GM12874 (cell line): ENCODE measurements around the gene SCNN1G.

Source experiments
- TF ChIP-seq, protein P1 (sequence below): IDR thresholded peaks from 2 replicates; pipeline ENCODE4 v1.5.1; 2011; ENCODE audit warnings: low read depth, mild to moderate bottlenecking, control low read depth, low read length, moderate library complexity; ENCODE audit not compliant: insufficient read depth

The SCNN1G gene

DNA sequence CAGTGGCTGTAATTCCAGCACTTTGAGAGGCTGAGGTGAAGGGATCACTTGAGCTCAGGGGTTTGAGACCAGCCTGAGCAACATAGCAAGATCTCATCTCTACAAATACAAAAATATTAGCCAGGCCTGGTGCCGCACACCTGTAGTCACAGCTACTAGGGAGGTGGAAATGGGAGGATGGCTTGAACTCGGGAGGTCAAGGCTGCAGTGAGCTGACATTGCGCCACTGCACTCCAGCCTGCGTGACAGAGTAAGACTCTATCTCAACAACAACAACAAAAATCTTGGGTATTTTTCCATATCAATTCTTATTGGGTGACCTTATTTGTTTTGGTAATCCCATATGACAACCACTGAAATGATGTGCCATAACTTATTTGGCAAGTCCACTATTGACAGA, 52.6 kb downstream of the SCNN1G start:
- TF ChIP-seq, protein P1, sequence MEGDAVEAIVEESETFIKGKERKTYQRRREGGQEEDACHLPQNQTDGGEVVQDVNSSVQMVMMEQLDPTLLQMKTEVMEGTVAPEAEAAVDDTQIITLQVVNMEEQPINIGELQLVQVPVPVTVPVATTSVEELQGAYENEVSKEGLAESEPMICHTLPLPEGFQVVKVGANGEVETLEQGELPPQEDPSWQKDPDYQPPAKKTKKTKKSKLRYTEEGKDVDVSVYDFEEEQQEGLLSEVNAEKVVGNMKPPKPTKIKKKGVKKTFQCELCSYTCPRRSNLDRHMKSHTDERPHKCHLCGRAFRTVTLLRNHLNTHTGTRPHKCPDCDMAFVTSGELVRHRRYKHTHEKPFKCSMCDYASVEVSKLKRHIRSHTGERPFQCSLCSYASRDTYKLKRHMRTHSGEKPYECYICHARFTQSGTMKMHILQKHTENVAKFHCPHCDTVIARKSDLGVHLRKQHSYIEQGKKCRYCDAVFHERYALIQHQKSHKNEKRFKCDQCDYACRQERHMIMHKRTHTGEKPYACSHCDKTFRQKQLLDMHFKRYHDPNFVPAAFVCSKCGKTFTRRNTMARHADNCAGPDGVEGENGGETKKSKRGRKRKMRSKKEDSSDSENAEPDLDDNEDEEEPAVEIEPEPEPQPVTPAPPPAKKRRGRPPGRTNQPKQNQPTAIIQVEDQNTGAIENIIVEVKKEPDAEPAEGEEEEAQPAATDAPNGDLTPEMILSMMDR, result no peak

DNA sequence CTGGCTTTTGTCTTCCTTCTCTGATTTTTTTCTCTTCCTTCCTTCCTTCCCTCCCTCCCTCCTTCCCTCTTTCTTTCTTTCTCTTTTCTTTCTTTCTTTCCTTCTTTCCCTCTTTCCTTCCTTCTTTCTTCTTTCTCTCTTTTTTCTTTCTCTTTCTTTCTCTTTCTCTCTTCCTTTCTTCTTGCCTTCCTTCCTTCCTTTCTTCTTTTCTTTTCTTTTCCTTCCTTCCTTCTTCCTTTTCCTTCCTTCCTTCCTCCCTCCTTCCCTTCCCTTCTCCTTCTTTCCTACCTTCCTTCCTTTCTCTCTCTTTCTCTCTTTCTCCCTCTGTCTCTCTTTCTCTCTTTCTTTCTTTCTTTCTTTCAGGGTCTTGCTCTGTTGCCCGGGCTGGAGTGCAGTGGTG, 54.4 kb downstream of the SCNN1G start:
- TF ChIP-seq, protein P1, result no peak

DNA sequence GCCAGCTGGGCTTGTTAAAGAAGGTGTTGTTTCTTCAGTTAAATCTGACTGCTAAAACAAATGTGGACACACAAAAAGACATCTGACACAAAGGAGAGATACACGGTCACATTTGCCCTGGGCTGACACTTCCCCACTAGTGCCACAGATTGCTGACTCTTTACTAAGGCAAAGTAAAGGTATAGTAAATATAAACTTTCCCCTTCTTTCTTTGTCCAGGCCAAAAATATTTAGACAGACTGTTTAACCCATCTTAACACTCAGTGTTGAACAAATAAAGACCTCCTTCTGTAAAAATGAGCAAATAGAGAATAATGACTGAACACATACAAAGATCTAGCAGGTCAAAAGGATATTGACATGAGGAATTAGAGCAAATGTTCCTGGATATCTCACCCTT, 58.4 kb downstream of the SCNN1G start:
- TF ChIP-seq, protein P1, result no peak

DNA sequence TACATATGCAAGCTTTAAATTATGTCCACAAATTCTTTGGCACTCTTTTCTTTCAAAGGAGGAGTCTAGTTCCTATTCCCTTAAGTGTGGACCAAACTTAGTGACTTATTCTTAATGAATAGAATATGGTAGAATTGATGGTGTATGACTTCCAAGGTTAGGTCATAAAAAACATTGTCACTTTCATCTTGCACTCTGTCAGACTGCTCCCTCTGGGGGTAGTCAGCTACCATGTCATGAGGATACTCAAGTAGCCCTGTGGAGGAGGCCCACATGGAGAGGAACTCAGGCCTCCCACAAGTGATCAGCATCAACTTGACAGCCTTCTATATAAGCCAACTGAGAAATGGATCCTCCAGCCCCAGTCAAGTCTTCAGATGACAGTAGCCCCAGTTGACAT, 61.6 kb downstream of the SCNN1G start:
- TF ChIP-seq, protein P1, result no peak

DNA sequence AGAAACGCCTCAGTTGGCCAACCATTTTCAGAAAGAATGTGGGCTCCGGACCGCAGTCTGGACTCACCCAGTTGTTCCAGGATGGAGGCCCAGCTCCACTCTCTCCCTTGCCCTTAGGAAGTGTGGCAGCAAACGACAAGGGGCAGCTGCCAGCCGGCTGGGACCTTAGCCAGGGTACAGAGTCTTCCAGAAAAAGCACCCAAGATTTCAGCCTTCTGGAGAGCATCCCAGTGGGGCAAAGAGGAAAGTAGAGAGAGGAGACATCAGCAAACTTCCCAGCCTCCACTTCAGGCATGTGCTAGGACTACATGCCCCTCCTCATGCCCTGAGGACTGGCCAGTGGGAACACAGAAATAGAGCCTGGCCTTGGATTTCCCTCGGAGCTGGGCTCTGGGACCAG, 62.7 kb downstream of the SCNN1G start:
- TF ChIP-seq, protein P1, result no peak

DNA sequence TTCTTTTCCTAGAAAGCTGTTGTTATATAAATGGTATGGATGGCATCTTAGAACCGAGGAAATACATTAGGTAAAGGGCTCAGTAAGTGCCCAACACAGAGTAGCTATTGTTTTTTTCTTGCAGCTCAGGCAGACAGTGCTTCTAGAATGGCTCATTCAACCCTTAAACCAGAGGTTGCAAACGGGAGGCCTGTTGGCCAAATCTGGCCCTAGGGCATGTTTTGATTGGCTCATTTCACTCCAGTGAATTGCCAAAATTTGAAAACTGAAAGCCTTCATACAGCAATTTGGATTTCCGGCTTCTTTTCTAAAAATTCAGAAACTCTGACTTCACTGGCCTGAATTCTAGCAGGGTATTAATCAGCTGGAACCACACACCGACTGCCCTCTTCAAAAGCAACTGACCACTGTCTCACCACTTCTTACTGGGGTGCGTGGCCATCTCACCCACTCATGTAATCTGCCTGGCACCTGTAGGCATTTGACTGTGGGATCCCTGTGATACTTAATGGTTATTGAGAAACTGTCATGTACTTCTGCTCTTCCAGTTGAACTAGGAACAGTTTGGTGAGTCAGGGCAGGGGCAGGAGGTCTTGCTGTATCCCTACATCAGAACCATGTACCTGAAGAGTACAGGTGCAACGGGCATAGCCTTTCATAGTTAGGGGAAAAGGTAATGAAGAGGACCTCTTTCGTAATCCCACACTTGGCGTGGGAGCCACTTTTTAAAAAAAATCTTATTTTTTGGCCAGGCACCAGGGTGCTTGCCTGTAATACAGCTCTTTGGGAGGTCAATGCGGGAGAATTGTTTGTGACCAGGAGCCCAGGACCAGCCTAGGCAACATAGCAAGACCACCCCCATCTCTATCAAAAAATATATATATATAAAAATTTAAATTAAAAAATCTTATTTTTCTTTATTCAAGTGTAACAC, 66.0 kb downstream of the SCNN1G start:
- TF ChIP-seq, protein P1, result no peak

DNA sequence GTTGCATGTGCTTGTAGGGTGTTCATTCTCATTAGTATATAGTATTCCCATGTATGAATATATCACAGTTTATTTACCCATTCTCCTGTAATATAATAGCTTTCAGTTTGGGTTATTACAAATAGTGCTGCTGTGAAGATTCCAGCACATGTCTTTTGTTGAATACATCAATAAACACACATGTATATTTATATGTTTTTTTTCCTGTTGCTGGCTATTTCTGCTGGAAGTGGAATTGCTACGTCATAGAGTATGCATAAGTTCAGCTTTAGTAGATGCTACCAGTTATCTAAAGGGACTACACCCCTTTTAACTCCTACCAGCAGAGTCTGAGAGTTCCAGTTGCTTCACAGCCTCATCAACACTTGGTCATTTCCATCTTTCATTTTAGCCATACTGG, 67.3 kb downstream of the SCNN1G start:
- TF ChIP-seq, protein P1, result no peak
